H1 (cell line): ENCODE data around the gene OR2T5. TPM values are rescaled to one million over a fixed set of nuclear protein-coding genes. Genes with fewer than 3 reads are reported as not detected.
"Not testable (repeated sequence)": the region's sequence is repeated elsewhere in the genome, so short reads cannot be mapped to it uniquely, and the experiment has no call there.

ENCODE experiments used
- CTCF ChIA-PET: fragments of 300-600 bp; sonication (Branson Sonifier 250); formaldehyde crosslinking; loops from one replicate; lab custom pipeline; 2021; ENCODE audit not compliant: partially characterized antibody; lab: Charles Lee
- POLR2A ChIA-PET: fragments of 300-600 bp; sonication (Branson Sonifier 250); formaldehyde crosslinking; loops from one replicate; lab custom pipeline; 2021; ENCODE audit warnings: inconsistent platforms; ENCODE audit not compliant: partially characterized antibody; lab: Charles Lee
- DNase-seq, 2 experiments: peaks; one replicate each; pipeline versions ENCODE4 v3.0.0 to v3.0.0-alpha.2; 2010 to 2022; ENCODE audit warnings: low spot score in 2 of 2, low read depth in 1 of 2, mixed read lengths in 1 of 2
- FAIRE-seq: peaks from 2 replicates; lab custom pipeline; 2011; peaks lifted over from hg19 to GRCh38; lab: Jason Lieb, UNC
- H2AFZ ChIP-seq: 2 replicates; pipeline ENCODE4 v1.8.1; 2012; ENCODE audit warnings: low read length, inconsistent platforms
- H2AK5ac ChIP-seq: 2 replicates; pipeline ENCODE4 v1.6.1; 2013; ENCODE audit warnings: low read depth, low read length
- H2BK120ac ChIP-seq: replicated peaks from 2 replicates; pipeline ENCODE3; 2013; ENCODE audit warnings: low read depth, low read length, inconsistent platforms
- H2BK12ac ChIP-seq: 2 replicates; pipeline ENCODE4 v1.6.1; 2013; ENCODE audit warnings: low read depth, low read length
- H2BK15ac ChIP-seq: 2 replicates; pipeline ENCODE4 v1.6.1; 2013; ENCODE audit warnings: low read length
- H2BK20ac ChIP-seq: 2 replicates; pipeline ENCODE4 v1.6.1; 2013; ENCODE audit warnings: low read length
- H2BK5ac ChIP-seq: 2 replicates; pipeline ENCODE4 v1.6.1; 2013; ENCODE audit warnings: low read depth, low read length
- H3K14ac ChIP-seq: 2 replicates; pipeline ENCODE4 v1.6.1; 2013; ENCODE audit warnings: inconsistent platforms; ENCODE audit not compliant: insufficient read length
- H3K18ac ChIP-seq: 2 replicates; pipeline ENCODE4 v1.6.1; 2013; ENCODE audit warnings: low read length; ENCODE audit errors: extremely low read depth
- H3K23ac ChIP-seq: 2 replicates; pipeline ENCODE4 v1.6.1; 2013; ENCODE audit warnings: inconsistent platforms; ENCODE audit not compliant: insufficient read length
- H3K23me2 ChIP-seq: 2 replicates; pipeline ENCODE4 v1.6.1; 2013; ENCODE audit warnings: low read depth, low read length
- H3K27ac ChIP-seq: 2 replicates; pipeline ENCODE4 v1.6.1; 2011; ENCODE audit warnings: low read depth, low read length, inconsistent platforms
- H3K27me3 ChIP-seq, 4 experiments: replicated peaks in 1 of 4; 1 replicate in 1 of 4; 2 replicates in 3 of 4; pipeline versions ENCODE4 v1.6.1 to v1.8.1; 2011 to 2013; ENCODE audit warnings: low read length in 3 of 4, mild to moderate bottlenecking in 3 of 4, inconsistent platforms in 2 of 4, mixed read lengths in 2 of 4, moderate library complexity in 1 of 4; ENCODE audit not compliant: control insufficient read depth in 3 of 4, insufficient read depth in 3 of 4; ENCODE audit errors: extremely low read depth in 1 of 4
- H3K36me3 ChIP-seq, 4 experiments: 2 replicates each; pipeline versions ENCODE4 v1.6.1 to v1.8.1; 2011 to 2013; ENCODE audit warnings: mild to moderate bottlenecking in 4 of 4, low read length in 3 of 4, moderate library complexity in 2 of 4, control low read depth in 1 of 4, inconsistent platforms in 1 of 4; ENCODE audit not compliant: insufficient read depth in 4 of 4, control insufficient read depth in 2 of 4
- H3K4ac ChIP-seq: replicated peaks from 2 replicates; pipeline ENCODE3; 2013; ENCODE audit warnings: low read length, low read depth, mixed read lengths, inconsistent platforms; ENCODE audit not compliant: insufficient read length
- H3K4me1 ChIP-seq, 4 experiments: replicated peaks in 1 of 4; 1 replicate in 1 of 4; 2 replicates in 3 of 4; pipeline versions ENCODE4 v1.6.1 to v1.8.1; 2011 to 2013; ENCODE audit warnings: low read length in 3 of 4, inconsistent platforms in 2 of 4, mixed read lengths in 1 of 4; ENCODE audit not compliant: insufficient read depth in 4 of 4, control insufficient read depth in 3 of 4
- H3K4me2 ChIP-seq, 2 experiments: 2 replicates each; pipeline versions ENCODE4 v1.6.1 to v1.8.1; 2011 to 2013; ENCODE audit warnings: low read depth in 2 of 2, low read length in 2 of 2, control low read depth in 1 of 2, inconsistent platforms in 1 of 2, mild to moderate bottlenecking in 1 of 2; ENCODE audit not compliant: insufficient read depth in 1 of 2
- H3K4me3 ChIP-seq, 4 experiments: fragments of 200-600, 300-600 bp in 1 of 4; sonication (generic), shearing (Covaris generic), sonication (Bioruptor Twin) in 1 of 4; 2 replicates each; pipeline versions ENCODE4 v1.5.1 to v1.8.1; 2011 to 2016; ENCODE audit warnings: low read length in 4 of 4, low read depth in 3 of 4, control low read depth in 2 of 4, inconsistent platforms in 2 of 4, mild to moderate bottlenecking in 2 of 4, mixed read lengths in 1 of 4, moderate library complexity in 1 of 4; ENCODE audit not compliant: insufficient read depth in 2 of 4; ENCODE audit errors: extremely low read depth in 1 of 4
- H3K56ac ChIP-seq: replicated peaks from 2 replicates; pipeline ENCODE3; 2013; ENCODE audit warnings: low read depth, mild to moderate bottlenecking, mixed read lengths, low read length, inconsistent platforms; ENCODE audit not compliant: insufficient read length
- H3K79me1 ChIP-seq: 2 replicates; pipeline ENCODE4 v1.6.1; 2013; ENCODE audit warnings: low read depth, low read length, control low read depth
- H3K79me2 ChIP-seq, 2 experiments: 2 replicates each; pipeline versions ENCODE4 v1.6.1 to v1.8.1; 2012 to 2013; ENCODE audit warnings: low read length in 2 of 2, mild to moderate bottlenecking in 2 of 2, inconsistent platforms in 1 of 2; ENCODE audit not compliant: insufficient read depth in 2 of 2, control insufficient read depth in 1 of 2
- H3K9ac ChIP-seq, 4 experiments: replicated peaks in 1 of 4; 1 replicate in 1 of 4; 2 replicates in 3 of 4; pipeline versions ENCODE4 v1.6.1 to v1.8.1; 2011 to 2013; ENCODE audit warnings: low read depth in 3 of 4, low read length in 3 of 4, control low read depth in 2 of 4, mild to moderate bottlenecking in 2 of 4, moderate library complexity in 2 of 4, inconsistent platforms in 1 of 4; ENCODE audit errors: extremely low read depth in 1 of 4
- H3K9me3 ChIP-seq, 2 experiments: 2 replicates each; pipeline versions ENCODE4 v1.6.1 to v1.8.1; 2012 to 2013; ENCODE audit warnings: mild to moderate bottlenecking in 2 of 2, moderate library complexity in 2 of 2, control low read depth in 1 of 2, inconsistent platforms in 1 of 2, low read depth in 1 of 2, low read length in 1 of 2, mixed read lengths in 1 of 2; ENCODE audit not compliant: insufficient read depth in 2 of 2
- H4K20me1 ChIP-seq, 2 experiments: replicated peaks in 1 of 2; 2 replicates each; pipeline versions ENCODE3 to v1.8.1; 2011 to 2013; ENCODE audit warnings: inconsistent platforms in 2 of 2, low read length in 2 of 2, mild to moderate bottlenecking in 1 of 2; ENCODE audit not compliant: insufficient read depth in 2 of 2, control insufficient read depth in 1 of 2
- H4K5ac ChIP-seq: 2 replicates; pipeline ENCODE4 v1.6.1; 2013; ENCODE audit warnings: low read length, low read depth, mixed read lengths, inconsistent platforms; ENCODE audit not compliant: insufficient read length
- H4K8ac ChIP-seq: 2 replicates; pipeline ENCODE4 v1.8.0; 2013; ENCODE audit warnings: mild to moderate bottlenecking, moderate library complexity, low read length, inconsistent platforms; ENCODE audit not compliant: insufficient read depth; ENCODE audit errors: extremely low read depth
- H4K91ac ChIP-seq: replicated peaks from 2 replicates; pipeline ENCODE3; 2013; ENCODE audit warnings: low read length, mixed read lengths, inconsistent platforms; ENCODE audit not compliant: insufficient read length
- GTF2F1 ChIP-seq: IDR thresholded peaks from 2 replicates; pipeline ENCODE4 v1.6.1; 2012; ENCODE audit warnings: low read depth, low read length, improper control_type of control experiment, borderline replicate concordance
- POU5F1 ChIP-seq: IDR thresholded peaks from 2 replicates; pipeline ENCODE4 v1.6.1; 2011; ENCODE audit warnings: low read depth, mild to moderate bottlenecking, low read length, moderate library complexity
- SAP30 ChIP-seq: fragments of 300-600 bp; sonication (generic); IDR thresholded peaks from 2 replicates; pipeline ENCODE4 v1.7.1; 2012; ENCODE audit warnings: low read length, moderate library complexity, mild to moderate bottlenecking, inconsistent platforms; ENCODE audit not compliant: insufficient read depth, insufficient replicate concordance
- SUZ12 ChIP-seq: fragments of 200-600 bp; sonication (generic); IDR thresholded peaks from 2 replicates; pipeline ENCODE4 v1.6.1; 2012; ENCODE audit warnings: mild to moderate bottlenecking, inconsistent platforms, low read length, moderate library complexity, mixed read lengths
- WGBS, 2 experiments: shearing (Covaris generic) in 1 of 2; methylation state at CpG; one replicate each; pipeline versions ENCODE4 v1.1.6 to v1.1.7; 2013 to 2015; ENCODE audit warnings: low lambda C conversion rate in 2 of 2, mixed read lengths in 2 of 2, inconsistent platforms in 1 of 2, low coverage in 1 of 2, missing lambda C conversion rate in 1 of 2; ENCODE audit not compliant: insufficient replicate concordance in 2 of 2, insufficient coverage in 1 of 2, insufficient read length in 1 of 2; ENCODE audit errors: extremely low coverage in 1 of 2, missing lambda C conversion rate in 1 of 2; 5-methylcytosine and 5-hydroxymethylcytosine counted together
- polyA plus RNA-seq, 7 experiments: library from polyadenylated mRNA; depleted of rRNA in 3 of 7; stranded (reverse) in 5 of 7; unstranded in 2 of 7; fragments of >200 nt in 5 of 7; fragments of 200-250 nt in 2 of 7; gene quantifications; 1 replicate in 5 of 7; 2 replicates in 1 of 7; 4 replicates in 1 of 7; pipeline versions ENCODE4 v1.2.1 to v1.2.3, GENCODE V29; 2011 to 2013; ENCODE audit warnings: missing spikeins in 2 of 7, mixed read lengths in 2 of 7
- total RNA-seq: library from RNA; stranded (reverse); fragmentation: NEBNext Ultra II Directional; extraction: Animal tissue kit (Norgen Biotek cat#: 25700); gene quantifications from 2 replicates; pipeline ENCODE4 v1.2.1, GENCODE V29; 2021

OR2T5 gene
- total and polyA plus RNA-seq, 2 of the 8 experiments (the other 6 are each of a cell fraction or from before 2014, with no cell fraction given): not detected

- no peak for TF ChIP-seq SAP30
- no peak for TF ChIP-seq POU5F1
- TF ChIP-seq SUZ12: no peak
- no peak for TF ChIP-seq GTF2F1
Measured at GRCh38 chr1:248471154-248471553, 17.2 kb upstream of the OR2T5 start (continued).

GRCh38 chr1:248472111-248472510, 16.3 kb upstream of the OR2T5 start:
- H3K9ac ChIP-seq, H4K91ac ChIP-seq, POLR2A ChIA-PET, H3K36me3 ChIP-seq, H2BK20ac ChIP-seq, H3K14ac ChIP-seq, H2AFZ ChIP-seq, H3K23me2 ChIP-seq, H3K4ac ChIP-seq, H3K4me1 ChIP-seq, H3K79me1 ChIP-seq, H3K79me2 ChIP-seq, H2BK15ac ChIP-seq, H3K4me3 ChIP-seq, H3K23ac ChIP-seq, H2BK5ac ChIP-seq, H3K27ac ChIP-seq, DNase-seq, H4K20me1 ChIP-seq, H4K5ac ChIP-seq, H4K8ac ChIP-seq, H2BK12ac ChIP-seq, H3K27me3 ChIP-seq, H2AK5ac ChIP-seq, FAIRE-seq, H3K18ac ChIP-seq, H2BK120ac ChIP-seq, H3K4me2 ChIP-seq, H3K56ac ChIP-seq: not testable (repeated sequence)
- 67% methylated on average over 2 of the region's 2 CpGs; no CpG with 5 or more reads in 1 of the 2 experiments for WGBS, 2 experiments
- H3K9me3 ChIP-seq: peaks cover 20 to 23% of the 10 kb centered on the region in 2 experiments; a peak in 3 of 4 replicates
- CTCF ChIA-PET: interaction anchor here (0.6 kb wide), 1 partner anchor 1122 kb away, joined by 4 read pairs; no protein-coding TSS in a partner anchor
